ENCODE data around the gene OSBPL2.

The OSBPL2 gene

DNA sequence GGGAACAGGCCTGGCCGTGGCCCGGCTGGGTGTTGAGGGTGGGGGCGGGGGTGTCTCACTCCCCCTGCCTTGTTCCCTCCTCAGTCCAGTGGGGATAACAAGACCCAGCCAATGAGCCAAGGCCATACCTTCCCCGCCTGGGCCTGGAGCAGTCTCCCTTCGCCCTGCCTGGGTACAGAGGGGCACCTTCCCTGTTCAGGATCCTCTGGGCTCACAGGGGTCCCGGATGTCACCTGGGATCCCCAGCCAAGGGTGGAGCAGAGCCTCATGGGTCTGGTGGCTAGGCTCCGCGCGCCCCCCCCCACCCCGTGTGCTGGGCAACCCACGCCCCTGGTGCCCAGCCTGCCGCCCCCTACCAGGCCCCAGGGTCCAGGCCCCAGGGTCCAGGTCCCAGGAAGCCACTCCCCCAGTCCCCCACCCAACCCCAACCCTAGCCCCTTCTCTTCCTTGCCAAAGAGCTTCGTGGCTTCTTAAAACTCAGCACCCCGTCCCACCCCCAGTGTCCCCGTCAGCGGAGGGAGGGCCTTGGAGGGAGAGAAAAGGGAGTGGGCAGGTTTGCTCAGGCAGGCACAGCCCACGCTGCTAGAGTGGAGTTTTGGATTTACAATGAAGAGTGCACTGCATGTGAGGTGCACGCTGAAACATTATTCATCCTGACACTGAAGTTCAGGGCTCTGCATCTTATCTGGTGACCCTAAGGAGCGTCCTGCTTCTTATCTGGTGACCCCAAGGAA, 30.1 kb upstream of the OSBPL2 start:
- DNase-seq = no peak

- no peak for DNase-seq
Measured at GRCh38 chr20:62208795-62209755, 29.2 kb upstream of the OSBPL2 start.

DNA sequence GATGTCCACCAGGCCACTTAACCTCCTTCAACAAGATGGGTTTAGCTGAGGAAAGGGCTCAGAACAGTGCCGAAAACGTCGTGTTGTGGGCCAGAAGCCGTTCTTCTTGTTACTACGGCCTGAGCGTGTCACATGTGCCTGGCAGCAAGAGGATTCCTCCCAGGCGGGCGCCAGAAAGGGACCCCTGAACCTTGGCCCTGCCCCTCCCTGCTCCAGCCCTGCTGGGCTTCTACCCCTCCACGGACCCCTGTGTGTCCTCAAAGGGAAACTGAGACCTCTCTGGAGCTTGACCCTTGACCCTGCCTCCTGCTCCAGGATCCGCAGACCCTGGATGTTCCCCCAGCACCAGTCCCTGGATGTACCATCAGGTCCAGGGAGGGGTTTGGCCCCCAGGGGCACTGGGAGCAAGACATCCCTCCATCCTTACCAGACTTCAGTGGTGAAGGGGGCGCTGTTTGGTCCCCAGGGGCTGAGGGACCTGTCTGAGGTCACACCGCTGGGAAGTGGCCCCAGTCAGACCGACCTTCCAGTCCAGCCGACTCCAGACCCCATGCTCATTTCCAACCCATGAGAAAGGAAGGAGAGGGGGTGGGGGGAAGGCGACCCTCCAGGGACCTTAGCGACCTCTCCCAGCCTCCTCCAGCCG, 28.3 kb upstream of the OSBPL2 start:
- no peak for DNase-seq

- DNase-seq = no peak
Measured at GRCh38 chr20:62210496-62210855, 27.8 kb upstream of the OSBPL2 start.

- no peak for DNase-seq
Measured at GRCh38 chr20:62211216-62211615, 27.1 kb upstream of the OSBPL2 start.

DNA sequence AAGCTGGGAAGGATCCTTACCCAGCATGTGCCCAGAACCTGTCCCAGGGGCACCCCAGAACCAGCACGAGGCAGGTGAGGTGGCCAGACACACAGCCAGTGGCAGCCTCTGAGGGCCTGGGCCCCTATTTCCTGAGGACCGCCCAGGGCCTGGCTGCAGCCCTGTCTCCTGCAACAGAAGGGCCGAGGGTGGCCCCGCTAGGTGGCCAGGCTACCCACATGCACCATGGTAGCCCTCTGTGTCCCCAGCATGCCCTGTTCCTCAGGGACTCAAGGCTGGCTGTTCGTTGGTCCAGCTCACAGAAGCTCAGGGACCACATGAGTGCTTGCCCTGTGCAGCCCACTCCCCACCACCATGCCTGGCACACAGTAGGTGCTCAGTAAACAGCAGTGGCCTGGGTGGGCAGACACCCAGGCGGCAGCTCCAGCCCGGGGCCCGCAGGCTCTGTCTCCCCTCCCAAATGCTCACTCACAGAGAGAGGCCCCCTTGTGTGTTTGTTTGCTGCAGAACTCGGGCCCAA, 26.5 kb upstream of the OSBPL2 start:
- no peak for DNase-seq

GRCh38 chr20:62212299-62212698, 26.0 kb upstream of the OSBPL2 start:
- no peak for DNase-seq

DNA sequence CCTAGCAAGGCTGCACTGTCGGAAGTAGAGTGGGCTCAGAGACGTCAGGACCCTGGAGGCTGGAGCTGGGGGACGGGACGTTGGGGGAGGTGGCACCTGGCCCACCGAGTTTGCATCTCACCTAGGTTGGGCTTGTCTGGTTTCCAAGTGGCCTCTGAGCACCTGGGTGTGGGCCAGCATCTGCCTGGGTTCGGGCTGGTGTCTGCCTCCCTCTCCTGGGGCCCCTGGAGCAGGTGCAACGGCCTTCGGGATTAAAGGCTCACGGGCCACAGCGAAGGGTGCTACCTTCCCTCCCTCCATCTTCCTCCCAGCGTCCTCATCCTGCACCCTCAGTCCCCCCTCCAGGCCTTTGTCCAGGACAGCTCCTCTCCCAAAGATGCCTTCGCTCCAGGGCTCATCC, 24.3 kb upstream of the OSBPL2 start:
- DNase-seq = no peak

GRCh38 chr20:62215020-62215990, 23.0 kb upstream of the OSBPL2 start:
- DNase-seq = no peak

- no peak for DNase-seq
Measured at GRCh38 chr20:62215991-62216635, 22.2 kb upstream of the OSBPL2 start.

- no peak for DNase-seq
Measured at GRCh38 chr20:62216636-62217566, 21.4 kb upstream of the OSBPL2 start.

DNA sequence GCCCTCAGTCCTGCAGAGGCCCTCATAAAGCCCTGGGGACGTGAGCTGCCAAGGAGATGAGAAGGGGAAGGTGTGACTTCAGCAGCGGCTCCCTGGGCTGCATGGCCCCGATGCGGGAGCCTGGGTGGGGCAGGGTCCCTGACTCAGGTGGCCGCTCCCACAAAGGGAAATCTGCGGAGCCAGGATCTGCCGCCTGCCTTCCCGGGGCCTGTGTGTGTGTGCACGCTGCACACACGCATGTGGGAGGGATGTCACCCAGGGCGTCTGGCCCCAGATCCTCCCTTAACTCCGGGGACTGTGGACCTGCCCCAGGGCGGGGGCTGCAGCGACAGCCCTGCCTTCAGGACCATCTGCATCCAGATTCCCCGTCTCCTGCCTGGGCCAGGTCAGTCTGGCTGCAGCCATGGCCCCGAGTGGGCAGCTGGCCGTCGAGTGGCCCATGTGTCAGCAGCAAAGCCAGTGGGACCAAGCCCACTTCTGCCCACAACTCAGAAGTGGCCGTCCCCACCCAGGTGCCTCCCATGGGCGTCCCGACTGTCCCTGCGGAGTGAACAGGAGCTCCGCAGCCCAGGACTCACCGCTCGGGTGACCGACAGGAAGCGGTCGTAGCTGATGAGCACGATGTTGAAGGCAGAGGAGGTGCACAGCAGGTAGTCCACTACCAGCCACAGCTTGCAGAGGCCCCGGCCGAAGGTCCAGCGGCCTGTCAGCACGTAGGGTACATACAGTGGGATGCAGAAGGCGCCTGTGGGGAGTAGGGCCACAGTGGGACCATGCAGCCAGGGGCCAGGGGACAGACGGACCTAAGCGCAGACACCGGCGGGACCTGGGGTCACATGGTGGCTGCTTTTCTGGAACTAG, 20.2 kb upstream of the OSBPL2 start:
- no peak for DNase-seq

DNA sequence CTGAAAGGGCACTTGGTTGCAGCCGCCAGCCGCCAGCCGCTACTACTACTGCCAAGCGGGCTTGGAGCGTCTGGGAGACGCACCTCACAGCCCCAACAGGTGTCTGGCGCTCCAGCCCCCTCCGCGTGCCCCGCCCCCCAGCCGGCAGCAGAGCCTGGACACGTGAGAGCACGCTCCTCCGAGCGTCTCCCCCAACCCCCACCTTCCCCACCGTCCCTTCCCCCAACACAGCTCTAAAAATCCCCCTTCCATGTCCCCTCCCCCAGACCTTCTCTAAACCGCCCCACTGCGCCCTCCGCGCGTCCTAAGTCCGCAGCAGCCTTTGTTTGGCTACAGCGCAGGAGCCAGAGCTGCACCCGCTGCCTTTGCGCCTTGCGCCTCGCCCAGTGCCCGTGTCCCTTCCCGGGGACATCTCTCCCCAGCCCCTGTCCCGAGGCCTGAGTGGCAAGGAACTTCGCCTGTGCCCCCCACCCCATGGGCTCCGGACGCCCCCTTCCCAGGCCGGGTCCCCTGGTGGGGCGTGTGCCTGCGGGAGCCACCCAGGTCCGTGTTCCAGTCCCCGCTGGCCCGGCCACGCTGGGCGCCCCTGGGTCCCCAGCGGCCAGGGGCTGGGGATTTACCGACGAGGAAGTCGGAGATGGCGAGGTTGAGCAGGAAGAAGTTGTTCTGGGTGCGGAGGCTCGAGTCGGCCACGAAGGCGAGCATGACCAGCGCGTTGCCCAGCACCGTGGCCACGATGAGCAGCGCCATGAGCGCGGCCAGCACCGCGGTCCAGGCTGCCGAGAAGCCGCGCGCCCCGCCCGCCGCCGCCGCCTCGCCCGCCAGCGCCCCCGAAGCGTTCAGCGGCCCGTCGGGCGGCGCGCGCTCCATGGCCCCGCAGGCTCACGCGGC, 19.0 kb upstream of the OSBPL2 start:
- no peak for DNase-seq

GRCh38 chr20:62219992-62220665, 18.2 kb upstream of the OSBPL2 start, which contains the start of gene HRH3:
HRH3 (minus strand) TSS chr20:62220278; CDS start chr20:62219970, 308 bp downstream.
- DNase-seq = no peak

- no peak for DNase-seq
Measured at GRCh38 chr20:62220666-62221568, 17.4 kb upstream of the OSBPL2 start.

GRCh38 chr20:62222266-62222850, 16.0 kb upstream of the OSBPL2 start:
- no peak for DNase-seq
